Measurements from ENCODE around the gene MORF4L1. TPM values are rescaled to one million over a fixed set of nuclear protein-coding genes. Genes with fewer than 3 reads are reported as not detected.

The MORF4L1 gene
- total RNA-seq, 1 experiment from 2014 or later: 360 TPM

- ATAC-seq: no peak
- H3K4me1 ChIP-seq (ENCODE audit: control insufficient read depth, insufficient read depth, low read length): peaks cover 53% of the 10 kb centered on the region
- TF ChIP-seq REST (IDR thresholded peaks at IDR 0.05; ENCODE audit: insufficient read depth in 1 of 2, low read depth in 2 of 2, low read length in 1 of 2) (no peak), TCF7L2 (IDR thresholded peaks at IDR 0.05; ENCODE audit: low read depth, low read length) (no peak), CTCF (IDR thresholded peaks at IDR 0.05) (no peak), POLR2AphosphoS5 (IDR thresholded peaks at IDR 0.05; ENCODE audit: low read depth, low read length) (no peak), SIN3A (IDR thresholded peaks at IDR 0.05; ENCODE audit: borderline replicate concordance, insufficient read depth, low read depth, low read length) (no peak)
- H3K36me3 ChIP-seq (ENCODE audit: control insufficient read depth, insufficient read depth, low read length): peaks cover 31% of the 10 kb centered on the region
- no peak overlapping the region for H3K27ac ChIP-seq (ENCODE audit: low read length)
- no peak for DNase-seq (ENCODE audit: low read depth, low spot score)
- no peaks in the 10 kb centered on the region for H3K27me3 ChIP-seq (ENCODE audit: control insufficient read depth, insufficient read depth, low read length)
- intact Hi-C loops (cut with micrococcal nuclease; ENCODE audit: unreplicated experiment): no loop called here
- POLR2A ChIA-PET: no interaction called here
- CTCF ChIA-PET: no interaction called here
- in situ Hi-C loops (cut with HindIII; ENCODE audit: low pct_unique_long_range_greater_than_20kb, low sequenced_read_pairs): no loop called here
- H3K4me3 ChIP-seq (ENCODE audit: low read depth in 2 of 2, low read length in 2 of 2): no peak overlapping the region
- H3K9me3 ChIP-seq (ENCODE audit: control insufficient read depth, insufficient read depth, low read depth, low read length): no peaks in the 10 kb centered on the region
- BruUV-seq (replicated peaks): TSS peak; percentile 1
These were observed 8.1 kb downstream of the MORF4L1 start for GRCh38 chr15:78880813-78881212.

GRCh38 chr15:78881681-78882080 lies 9.0 kb downstream of the MORF4L1 start:
- CTCF ChIA-PET: no interaction called here
- peaks cover 37% of the 10 kb centered on the region for H3K36me3 ChIP-seq (ENCODE audit: control insufficient read depth, insufficient read depth, low read length)
- intact Hi-C loops (cut with micrococcal nuclease; ENCODE audit: unreplicated experiment): no loop called here
- no peaks in the 10 kb centered on the region for H3K27me3 ChIP-seq (ENCODE audit: control insufficient read depth, insufficient read depth, low read length)
- no peaks in the 10 kb centered on the region for H3K9me3 ChIP-seq (ENCODE audit: control insufficient read depth, insufficient read depth, low read depth, low read length)
- in situ Hi-C loops (cut with HindIII; ENCODE audit: low pct_unique_long_range_greater_than_20kb, low sequenced_read_pairs): no loop called here
- ATAC-seq (no peak), DNase-seq (ENCODE audit: low read depth, low spot score) (no peak)
- peaks cover 50% of the 10 kb centered on the region for H3K4me1 ChIP-seq (ENCODE audit: control insufficient read depth, insufficient read depth, low read length)
- H3K27ac ChIP-seq (ENCODE audit: low read length): no peak overlapping the region
- POLR2A ChIA-PET: no interaction called here
- TSS peak; percentile 2 for BruUV-seq (replicated peaks)
- H3K4me3 ChIP-seq (ENCODE audit: low read depth in 2 of 2, low read length in 2 of 2): no peak overlapping the region
- TF ChIP-seq TCF7L2 (IDR thresholded peaks at IDR 0.05; ENCODE audit: low read depth, low read length) (no peak), CTCF (IDR thresholded peaks at IDR 0.05) (no peak), REST (IDR thresholded peaks at IDR 0.05; ENCODE audit: insufficient read depth in 1 of 2, low read depth in 2 of 2, low read length in 1 of 2) (no peak), POLR2AphosphoS5 (IDR thresholded peaks at IDR 0.05; ENCODE audit: low read depth, low read length) (no peak), SIN3A (IDR thresholded peaks at IDR 0.05; ENCODE audit: borderline replicate concordance, insufficient read depth, low read depth, low read length) (no peak)

All from Panc1 (cell line).